Coronary artery (tissue), 2 donors: ENCODE results near the gene CHCHD10.

Experiments used
- DNase-seq: peaks from one replicate; pipeline ENCODE4 v3.0.0-alpha.2; 2017; ENCODE audit warnings: low spot score
- H3K27ac ChIP-seq, 2 donors: fragments of 200-600 bp; sonication (generic); one replicate each; pipeline ENCODE4 v1.5.1; 2016 to 2019
- H3K4me3 ChIP-seq: fragments of 200-600 bp; sonication (generic); 2 replicates; pipeline ENCODE4 v1.5.1; 2016; ENCODE audit warnings: mild to moderate bottlenecking, moderate library complexity
- TF ChIP-seq, protein P1 (sequence below): fragments of 200-600 bp; sonication (generic); IDR thresholded peaks from one replicate; pipeline ENCODE4 v1.5.1; 2019; ENCODE audit warnings: antibody characterized with exemption

CHCHD10 gene

GRCh38 chr22:23750367-23750713 is 17.4 kb downstream of the CHCHD10 start:
- DNase-seq, result no peak
- TF ChIP-seq, protein P1, sequence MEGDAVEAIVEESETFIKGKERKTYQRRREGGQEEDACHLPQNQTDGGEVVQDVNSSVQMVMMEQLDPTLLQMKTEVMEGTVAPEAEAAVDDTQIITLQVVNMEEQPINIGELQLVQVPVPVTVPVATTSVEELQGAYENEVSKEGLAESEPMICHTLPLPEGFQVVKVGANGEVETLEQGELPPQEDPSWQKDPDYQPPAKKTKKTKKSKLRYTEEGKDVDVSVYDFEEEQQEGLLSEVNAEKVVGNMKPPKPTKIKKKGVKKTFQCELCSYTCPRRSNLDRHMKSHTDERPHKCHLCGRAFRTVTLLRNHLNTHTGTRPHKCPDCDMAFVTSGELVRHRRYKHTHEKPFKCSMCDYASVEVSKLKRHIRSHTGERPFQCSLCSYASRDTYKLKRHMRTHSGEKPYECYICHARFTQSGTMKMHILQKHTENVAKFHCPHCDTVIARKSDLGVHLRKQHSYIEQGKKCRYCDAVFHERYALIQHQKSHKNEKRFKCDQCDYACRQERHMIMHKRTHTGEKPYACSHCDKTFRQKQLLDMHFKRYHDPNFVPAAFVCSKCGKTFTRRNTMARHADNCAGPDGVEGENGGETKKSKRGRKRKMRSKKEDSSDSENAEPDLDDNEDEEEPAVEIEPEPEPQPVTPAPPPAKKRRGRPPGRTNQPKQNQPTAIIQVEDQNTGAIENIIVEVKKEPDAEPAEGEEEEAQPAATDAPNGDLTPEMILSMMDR, result no peak
- peak overlapping the region; percentile 87 to 93 for H3K27ac ChIP-seq
- peak overlapping the region; percentile 88 for H3K4me3 ChIP-seq

- DNase-seq, result no peak
- TF ChIP-seq, protein P1, result no peak
- peak overlapping the region; percentile 88 for H3K4me3 ChIP-seq
- peak overlapping the region in 1 of 2 donors; percentile 93 for H3K27ac ChIP-seq
Observed at GRCh38 chr22:23749841-23750301, 17.9 kb downstream of the CHCHD10 start.

GRCh38 chr22:23745791-23746190 is 22.0 kb downstream of the CHCHD10 start:
- H3K27ac ChIP-seq, result no peak overlapping the region
- no peak overlapping the region for H3K4me3 ChIP-seq
- DNase-seq, result no peak
- TF ChIP-seq, protein P1, result no peak

- TF ChIP-seq, protein P1, result no peak
- no peak for DNase-seq
- Histone ChIP-seq H3K27ac (no peak overlapping the region), H3K4me3 (no peak overlapping the region)
Observed at GRCh38 chr22:23744485-23744884, 23.3 kb downstream of the CHCHD10 start.

GRCh38 chr22:23744001-23744400 is 23.8 kb downstream of the CHCHD10 start:
- TF ChIP-seq, protein P1, result no peak
- Histone ChIP-seq H3K27ac (peak overlapping the region in 1 of 2 donors; percentile 46), H3K4me3 (no peak overlapping the region)
- no peak for DNase-seq

DNA sequence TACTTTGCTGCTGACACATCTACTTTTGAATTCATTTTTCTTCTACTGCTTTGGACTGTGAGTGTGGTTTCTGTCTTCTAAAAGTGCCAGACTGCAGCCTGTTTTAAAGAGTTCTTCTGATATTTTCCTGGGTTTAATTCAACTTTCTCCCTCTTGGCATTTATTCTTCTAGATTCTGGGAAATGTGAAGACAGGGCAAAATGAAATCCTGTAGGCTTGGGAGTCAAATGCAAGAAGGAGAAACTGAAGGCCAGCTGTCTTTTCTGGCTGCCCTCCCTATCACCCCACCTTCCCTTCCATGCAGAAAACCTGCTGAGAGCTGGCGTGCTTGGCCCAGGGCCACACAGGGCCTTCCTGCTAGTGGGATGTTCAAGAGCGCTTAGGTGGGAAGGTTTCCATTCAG is 24.5 kb downstream of the CHCHD10 start:
- TF ChIP-seq, protein P1, result no peak
- Histone ChIP-seq H3K4me3 (no peak overlapping the region), H3K27ac (peak overlapping the region; percentile 50 to 71)
- no peak for DNase-seq

DNA sequence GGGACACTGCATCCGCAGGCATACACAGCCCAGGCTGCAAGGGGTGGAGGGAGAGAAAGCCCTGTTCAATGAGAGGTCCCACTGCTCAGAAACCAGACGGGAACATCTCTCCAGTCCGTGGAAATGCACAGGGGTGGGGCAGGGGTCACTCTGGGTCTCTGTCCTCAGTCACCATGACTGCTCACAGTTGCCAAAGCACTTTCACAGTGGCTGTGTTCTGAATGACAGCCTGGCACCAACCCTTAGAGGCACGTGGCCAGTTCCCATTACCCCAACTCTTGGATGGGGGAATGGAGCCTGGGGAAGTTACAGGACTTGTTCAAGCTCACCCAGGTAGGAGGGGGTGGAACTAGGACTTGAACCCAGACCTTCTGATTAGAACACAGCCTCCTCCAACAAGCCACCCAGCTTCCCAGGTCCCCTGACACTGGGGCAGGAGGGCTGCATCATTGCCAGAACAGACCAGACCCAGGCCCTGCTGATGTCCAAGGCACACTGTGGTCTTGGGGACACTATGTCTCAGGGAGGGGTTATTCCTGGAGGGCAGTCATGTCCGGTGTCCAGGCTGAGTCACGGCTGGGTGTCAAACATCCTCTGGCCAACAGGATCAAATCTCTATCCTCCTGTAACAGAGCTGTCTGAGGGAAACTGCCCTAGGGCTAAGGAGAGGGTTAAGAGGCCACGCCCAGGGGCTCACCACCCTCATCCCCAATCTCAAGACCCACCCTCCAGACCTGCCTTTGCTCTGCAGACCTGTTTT is 25.1 kb downstream of the CHCHD10 start:
- no peak for DNase-seq
- TF ChIP-seq, protein P1, result no peak
- Histone ChIP-seq H3K4me3 (no peak overlapping the region), H3K27ac (peak overlapping the region; percentile 50 to 71)
